Measurements from ENCODE around the gene ZNF710.
A peak's percentile ranks its signal among the peaks of the same experiment; 100 is the strongest.

Gene ZNF710

GRCh38 chr15:89993349-89993748 lies 7.8 kb upstream of the ZNF710 start:
- DNase-seq: no peak

DNA sequence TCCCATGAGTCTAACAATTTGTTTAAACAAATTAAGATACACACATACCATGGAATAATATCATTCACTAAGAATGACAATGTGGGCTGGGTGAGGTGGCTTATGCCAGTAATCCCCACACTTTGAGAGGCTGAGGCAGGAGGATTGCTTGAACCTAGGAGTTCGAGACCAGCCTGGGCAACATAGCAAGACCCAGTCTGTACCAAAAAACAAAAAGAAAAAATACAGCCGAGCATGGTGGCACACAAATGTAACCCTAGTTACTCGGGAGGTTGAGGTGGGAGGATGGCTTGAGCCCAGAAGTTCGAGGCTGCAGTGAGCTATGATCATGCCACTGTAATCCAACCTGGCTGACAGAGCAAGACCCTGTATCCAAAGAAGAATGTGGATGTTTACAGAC lies 4.0 kb upstream of the ZNF710 start:
- DNase-seq: no peak

GRCh38 chr15:89998141-89998661 lies 2.9 kb upstream of the ZNF710 start:
- no peak for DNase-seq

DNA sequence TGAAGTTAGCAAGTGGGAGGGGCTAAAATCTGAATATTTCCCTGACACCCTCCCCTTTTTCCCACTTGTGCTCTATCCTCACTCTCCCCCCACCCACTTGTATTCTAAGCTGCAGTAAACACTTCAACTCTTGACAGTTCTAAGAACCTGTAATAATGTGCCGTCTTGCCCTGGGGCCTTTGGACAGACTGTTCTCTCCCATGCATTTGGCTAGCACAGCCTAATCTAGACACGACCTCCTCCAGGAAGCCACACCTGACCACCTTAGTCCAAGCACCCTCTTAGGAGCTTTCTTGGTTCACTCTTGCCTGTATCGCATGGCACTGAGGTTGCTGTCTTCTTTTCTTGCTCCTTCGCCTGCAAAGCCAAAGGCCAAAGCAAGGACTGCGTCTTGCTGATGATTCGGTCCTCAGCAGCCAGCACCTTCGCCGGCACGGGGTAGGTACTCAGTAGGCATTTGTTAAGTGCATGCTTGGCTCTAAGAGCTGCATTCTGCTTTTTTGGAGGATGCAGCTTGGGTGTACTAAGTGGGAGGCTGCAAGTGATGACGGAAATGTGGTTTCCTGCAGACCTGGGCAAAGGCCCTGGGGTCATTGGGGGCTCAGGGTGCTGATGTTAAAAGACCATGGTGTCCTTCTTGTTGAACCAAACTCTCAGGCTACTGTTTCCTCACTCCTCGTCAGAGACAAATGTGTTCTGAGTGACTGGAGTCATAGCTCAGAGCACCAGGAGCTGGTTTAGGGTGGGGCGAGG lies 2.0 kb upstream of the ZNF710 start:
- DNase-seq: peak in 1 of 5 experiments; percentile 50

- no peak for DNase-seq
Observed at GRCh38 chr15:89999676-90000185, 1.4 kb upstream of the ZNF710 start.

GRCh38 chr15:90000186-90001001 lies 730 bp upstream of the ZNF710 start:
- peak in 1 of 5 experiments; percentile 43 for DNase-seq

GRCh38 chr15:90001683-90002427 lies 731 bp downstream of the ZNF710 start:
- DNase-seq: peak; percentile 34 to 83 (median 61)

GRCh38 chr15:90002428-90002844 lies 1.3 kb downstream of the ZNF710 start:
- peak in 3 of 5 experiments; percentile 13 to 50 (median 33) for DNase-seq

DNA sequence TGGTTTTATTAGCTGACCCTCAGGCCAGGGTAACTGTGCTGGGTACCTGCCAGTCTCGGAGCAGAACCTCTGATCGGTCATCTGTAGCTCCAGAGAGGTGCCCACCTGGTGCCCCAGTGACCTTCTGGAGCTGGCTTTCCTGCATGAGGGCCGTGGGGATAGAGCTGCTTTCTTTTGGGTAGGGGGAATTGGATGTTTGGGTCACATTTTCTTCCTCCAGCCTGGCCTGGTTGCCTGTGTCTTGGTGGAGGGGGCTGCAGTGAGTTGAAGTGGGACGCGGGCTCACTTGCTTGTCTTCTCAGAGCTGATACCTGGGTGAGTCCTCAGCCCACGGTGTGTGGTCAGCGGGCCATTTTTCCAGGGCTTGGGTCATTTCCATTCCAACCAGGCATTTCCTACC lies 2.6 kb downstream of the ZNF710 start:
- no peak for DNase-seq

GRCh38 chr15:90004252-90004651 lies 3.1 kb downstream of the ZNF710 start:
- no peak for DNase-seq

- DNase-seq: no peak
Observed at GRCh38 chr15:90004671-90005070, 3.5 kb downstream of the ZNF710 start.

GRCh38 chr15:90006217-90007075 lies 5.3 kb downstream of the ZNF710 start:
- DNase-seq: peak in 1 of 5 experiments; percentile 56

- DNase-seq: no peak
Observed at GRCh38 chr15:90007076-90007460, 5.9 kb downstream of the ZNF710 start.

DNA sequence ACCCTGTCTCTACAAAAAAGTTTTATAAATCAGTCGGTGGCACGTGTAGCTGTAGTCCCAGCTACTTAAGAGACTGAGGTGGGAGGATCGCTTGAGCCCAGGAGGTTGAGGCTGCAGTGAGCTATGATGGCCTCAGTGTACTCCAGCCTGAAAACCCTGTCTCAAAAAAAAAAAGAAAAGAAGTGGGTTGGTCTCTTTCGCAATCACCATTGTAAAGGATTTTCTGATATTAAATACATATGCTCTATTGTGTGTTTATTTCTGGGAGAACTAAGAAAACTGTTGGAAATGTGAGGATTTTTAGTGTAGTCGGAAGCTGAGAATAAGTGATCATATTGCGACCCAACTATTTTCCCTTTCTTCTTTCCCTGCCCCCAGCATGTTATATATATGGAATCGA lies 7.5 kb downstream of the ZNF710 start:
- DNase-seq: no peak

GRCh38 chr15:90009301-90010022 lies 8.3 kb downstream of the ZNF710 start:
- no peak for DNase-seq

GRCh38 chr15:90011705-90012104 lies 10.6 kb downstream of the ZNF710 start:
- DNase-seq: no peak

- DNase-seq: peak in 2 of 5 experiments; percentile 68 to 86
Observed at GRCh38 chr15:90013503-90013937, 12.4 kb downstream of the ZNF710 start.

GRCh38 chr15:90015294-90015693 lies 14.2 kb downstream of the ZNF710 start:
- no peak for DNase-seq

- no peak for DNase-seq
Observed at GRCh38 chr15:90015749-90016148, 14.6 kb downstream of the ZNF710 start.

- no peak for DNase-seq
Observed at GRCh38 chr15:90016721-90017120, 15.6 kb downstream of the ZNF710 start.

Measured in T-helper 2 cell (primary cell).